ENCODE measurements around the gene DNER. TPM values are rescaled to one million over a fixed set of nuclear protein-coding genes. Genes with fewer than 3 reads are reported as not detected.

The DNER gene
- polyA plus RNA-seq, 1 of the 3 experiments (the other 2 are of a cell fraction) = 1.4 TPM

GRCh38 chr2:229575569-229576315, 138.6 kb downstream of the DNER start:
- ChIA-PET CTCF (interaction anchor here (2.1 to 3.3 kb wide), 2 partner anchors 11 to 144 kb away, joined by 9 to 18 read pairs; no protein-coding TSS in a partner anchor), POLR2A (no interaction called here)
- no peaks in the 10 kb centered on the region for H3K36me3 ChIP-seq (replicated peaks in 1 of 2; ENCODE audit: control insufficient read depth in 1 of 2, insufficient read depth in 2 of 2, low read length in 1 of 2)
- H3K9me3 ChIP-seq = no peaks in the 10 kb centered on the region
- no peak for DNase-seq
- no peak overlapping the region for H2AFZ ChIP-seq (ENCODE audit: low read depth)
- H3K27ac ChIP-seq (ENCODE audit: low read depth in 2 of 2, low read length in 1 of 2) = no peak overlapping the region
- H4K20me1 ChIP-seq (ENCODE audit: insufficient read depth) = no peaks in the 10 kb centered on the region
- H3K4me3 ChIP-seq (ENCODE audit: low read depth in 2 of 2, low read length in 1 of 2) = no peak overlapping the region
- no peaks in the 10 kb centered on the region for H3K9me2 ChIP-seq
- H3K27me3 ChIP-seq (ENCODE audit: insufficient read depth) = no peaks in the 10 kb centered on the region
- H3F3A ChIP-seq (replicated peaks; ENCODE audit: insufficient read depth) = no peaks in the 10 kb centered on the region
- H3K4me2 ChIP-seq = no peak overlapping the region
- 72% methylated on average over 4 of the region's 4 CpGs for WGBS (ENCODE audit: low lambda C conversion rate)
- H3K4me1 ChIP-seq (ENCODE audit: control insufficient read depth in 1 of 2, insufficient read depth in 2 of 2, low read depth in 1 of 2, low read length in 1 of 2) = no peaks in the 10 kb centered on the region
- no peaks in the 10 kb centered on the region for H3K79me2 ChIP-seq (ENCODE audit: insufficient read depth)
- TF ChIP-seq GABPA (IDR thresholded peaks at IDR 0.05; ENCODE audit: low read depth) (no peak), JUND (IDR thresholded peaks at IDR 0.05) (no peak), EZH2phosphoT487 (IDR thresholded peaks at IDR 0.05; ENCODE audit: borderline replicate concordance, low read depth) (no peak), USF1 (IDR thresholded peaks at IDR 0.05; ENCODE audit: borderline replicate concordance, low read depth) (no peak), RFX5 (IDR thresholded peaks at IDR 0.05; ENCODE audit: low read length) (no peak), YY1 (IDR thresholded peaks at IDR 0.05; ENCODE audit: low read depth) (no peak), RCOR1 (IDR thresholded peaks at IDR 0.05; ENCODE audit: low read length) (no peak), REST (IDR thresholded peaks at IDR 0.05; ENCODE audit: low read depth, low read length) (no peak), MEF2A (IDR thresholded peaks at IDR 0.05; ENCODE audit: borderline replicate concordance, low read depth) (no peak), MXI1 (IDR thresholded peaks at IDR 0.05; ENCODE audit: low read depth, low read length) (no peak), TEAD4 (IDR thresholded peaks at IDR 0.05; ENCODE audit: borderline replicate concordance, insufficient read depth) (no peak), POLR2AphosphoS5 (IDR thresholded peaks at IDR 0.05; ENCODE audit: low read depth, low read length) (no peak), RXRA (IDR thresholded peaks at IDR 0.05; ENCODE audit: borderline replicate concordance, low read depth) (no peak), SMC3 (IDR thresholded peaks at IDR 0.05; ENCODE audit: low read depth, low read length) (no peak)
- TF ChIP-seq, protein P1, sequence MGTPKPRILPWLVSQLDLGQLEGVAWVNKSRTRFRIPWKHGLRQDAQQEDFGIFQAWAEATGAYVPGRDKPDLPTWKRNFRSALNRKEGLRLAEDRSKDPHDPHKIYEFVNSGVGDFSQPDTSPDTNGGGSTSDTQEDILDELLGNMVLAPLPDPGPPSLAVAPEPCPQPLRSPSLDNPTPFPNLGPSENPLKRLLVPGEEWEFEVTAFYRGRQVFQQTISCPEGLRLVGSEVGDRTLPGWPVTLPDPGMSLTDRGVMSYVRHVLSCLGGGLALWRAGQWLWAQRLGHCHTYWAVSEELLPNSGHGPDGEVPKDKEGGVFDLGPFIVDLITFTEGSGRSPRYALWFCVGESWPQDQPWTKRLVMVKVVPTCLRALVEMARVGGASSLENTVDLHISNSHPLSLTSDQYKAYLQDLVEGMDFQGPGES (IDR thresholded peaks at IDR 0.05; ENCODE audit: low read depth, low read length) = no peak
- no peak overlapping the region for H3K9ac ChIP-seq
